Caco-2 (cell line): ENCODE measurements around the gene DALRD3. TPM values are rescaled to one million over a fixed set of nuclear protein-coding genes. Genes with fewer than 3 reads are reported as not detected.

ENCODE experiments used
- BruUV-seq: library from RNA; stranded (reverse); fragments of 400-500 nt; replicated peaks from 2 replicates; lab custom pipeline; 2021; lab: Mats Ljungman, UMichigan
- CTCF ChIA-PET: fragments of 300-600 bp; sonication (Branson Sonifier 250); formaldehyde crosslinking; loops from one replicate; lab custom pipeline; 2022; ENCODE audit warnings: antibody characterized with exemption; lab: Charles Lee
- POLR2A ChIA-PET: fragments of 300-600 bp; sonication (Branson Sonifier 250); formaldehyde crosslinking; loops from one replicate; lab custom pipeline; 2022; ENCODE audit warnings: antibody characterized with exemption; lab: Charles Lee
- DNase-seq, 2 experiments: peaks; one replicate each; pipeline versions ENCODE4 v3.0.0 to v3.0.0-alpha.2; 2020 to 2022
- H3K27me3 ChIP-seq: replicated peaks from 2 replicates; pipeline ENCODE4 v1.6.0; 2011; ENCODE audit warnings: low read length; ENCODE audit not compliant: control insufficient read depth, insufficient read depth
- H3K36me3 ChIP-seq: 2 replicates; pipeline ENCODE4 v1.5.1; 2011; ENCODE audit warnings: low read length; ENCODE audit not compliant: control insufficient read depth, insufficient read depth
- H3K4me1 ChIP-seq: fragments of 250-450 bp; sonication (Bioruptor Pico); 2 replicates; pipeline ENCODE4 v1.5.1; 2020; ENCODE audit warnings: mild to moderate bottlenecking
- H3K4me3 ChIP-seq: 2 replicates; pipeline ENCODE4 v1.5.1; 2011; ENCODE audit warnings: low read depth, mild to moderate bottlenecking, control low read depth, low read length
- H3K9me3 ChIP-seq: fragments of 250-450 bp; sonication (Bioruptor Pico); 2 replicates; pipeline ENCODE4 v1.5.1; 2020; ENCODE audit warnings: mild to moderate bottlenecking, moderate library complexity
- H3K27ac Mint-ChIP-seq: one replicate; pipeline ENCODE4 v1.8.0; 2022; ENCODE audit warnings: mixed read lengths; ENCODE audit not compliant: unreplicated experiment
- H3K27me3 Mint-ChIP-seq: one replicate; pipeline ENCODE4 v1.8.0; 2022; ENCODE audit warnings: mixed read lengths; ENCODE audit not compliant: insufficient read depth, unreplicated experiment
- H3K36me3 Mint-ChIP-seq: one replicate; pipeline ENCODE4 v1.8.0; 2022; ENCODE audit warnings: mild to moderate bottlenecking, mixed read lengths; ENCODE audit not compliant: insufficient read depth, unreplicated experiment
- H3K4me1 Mint-ChIP-seq: one replicate; pipeline ENCODE4 v1.8.0; 2022; ENCODE audit warnings: low read depth, mixed read lengths; ENCODE audit not compliant: unreplicated experiment
- H3K4me3 Mint-ChIP-seq: one replicate; pipeline ENCODE4 v1.8.0; 2022; ENCODE audit warnings: mild to moderate bottlenecking, moderate library complexity, mixed read lengths; ENCODE audit not compliant: unreplicated experiment
- H3K9me3 Mint-ChIP-seq: one replicate; pipeline ENCODE4 v1.8.0; 2022; ENCODE audit warnings: mixed read lengths; ENCODE audit not compliant: unreplicated experiment
- intact Hi-C: fragments of 100-400 bp; cut with micrococcal nuclease; formaldehyde crosslinking; loops from one replicate; pipeline ENCODE4 v1.10.0; 2022; ENCODE audit not compliant: unreplicated experiment
- total RNA-seq: library from RNA; stranded (reverse); gene quantifications from 2 replicates; pipeline ENCODE4 v1.2.3, GENCODE V29; 2022
- TF ChIP-seq, protein P1 (sequence below), 2 experiments: fragments of 200-600 bp in 1 of 2; IDR thresholded peaks; 1 replicate in 1 of 2; 2 replicates in 1 of 2; pipeline versions ENCODE4 v1.5.1 to v1.8.0; 2011 to 2022; ENCODE audit warnings: antibody characterized with exemption in 1 of 2, control low read depth in 1 of 2, inconsistent platforms in 1 of 2, low read depth in 1 of 2, low read length in 1 of 2, mild to moderate bottlenecking in 1 of 2, moderate library complexity in 1 of 2; ENCODE audit not compliant: insufficient read depth in 1 of 2, severe bottlenecking in 1 of 2, unreplicated experiment in 1 of 2

Gene DALRD3
- total RNA-seq, 1 experiment from 2014 or later: 21.4 TPM

DNA sequence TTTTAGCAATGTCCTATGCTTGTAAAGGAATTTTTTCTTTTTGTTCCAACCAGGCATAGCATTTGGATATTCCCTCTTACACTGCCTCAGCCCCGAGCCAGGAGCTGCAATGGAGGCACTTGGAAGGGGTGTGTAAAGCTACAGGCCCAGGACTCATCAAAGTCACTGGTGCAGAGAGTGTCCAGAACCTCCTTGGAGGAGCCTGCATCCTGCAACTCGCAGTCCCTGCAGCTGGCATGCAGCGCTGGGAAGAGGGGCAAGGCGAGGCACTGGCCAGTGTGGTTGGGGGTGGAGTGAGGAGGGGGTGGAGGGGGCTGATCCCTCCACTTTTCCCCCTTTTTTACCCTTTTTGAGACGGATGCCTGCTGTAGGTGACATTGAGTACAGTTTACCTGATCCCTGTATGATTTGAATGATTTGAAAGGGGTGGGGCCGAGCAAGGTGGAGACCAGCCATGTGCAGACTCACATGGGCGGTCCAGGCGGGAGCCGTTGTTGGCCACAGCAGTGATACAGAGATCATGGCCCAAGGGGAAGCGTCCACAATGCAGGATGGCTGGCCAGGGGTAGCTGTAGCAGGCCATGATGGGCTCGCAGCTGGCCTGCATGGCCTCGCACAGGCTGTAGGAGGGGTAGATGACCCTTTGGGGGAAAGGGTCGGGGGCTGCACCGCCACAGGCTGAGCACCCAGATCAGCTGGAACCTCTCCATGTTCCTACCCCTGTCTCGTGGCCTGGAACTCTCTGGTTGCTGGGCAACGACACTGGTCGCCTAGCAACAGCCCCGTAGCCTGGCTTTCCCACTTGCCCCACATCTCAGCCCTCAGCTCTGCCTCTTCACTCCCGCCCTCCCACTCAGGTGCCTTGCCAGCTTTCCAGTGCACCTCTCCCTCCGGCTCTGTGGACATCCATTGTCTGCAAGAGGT lies 20.4 kb downstream of the DALRD3 start:
- H3K4me3 Mint-ChIP-seq: no peak overlapping the region
- no peaks in the 10 kb centered on the region for H3K4me1 Mint-ChIP-seq
- H3K4me1 ChIP-seq: no peaks in the 10 kb centered on the region
- BruUV-seq: no TSS peak
- H3K36me3 Mint-ChIP-seq: peaks cover 29% of the 10 kb centered on the region
- no peak for DNase-seq
- no peaks in the 10 kb centered on the region for H3K9me3 Mint-ChIP-seq
- H3K27me3 Mint-ChIP-seq: no peaks in the 10 kb centered on the region
- no peaks in the 10 kb centered on the region for H3K27me3 ChIP-seq
- H3K27ac Mint-ChIP-seq: no peak overlapping the region
- ChIA-PET POLR2A (no interaction called here), CTCF (interaction anchor here (2.5 kb wide), 1 partner anchor 10 kb away, joined by 8 read pairs; no protein-coding TSS in a partner anchor)
- no peaks in the 10 kb centered on the region for H3K9me3 ChIP-seq
- TF ChIP-seq, protein P1, sequence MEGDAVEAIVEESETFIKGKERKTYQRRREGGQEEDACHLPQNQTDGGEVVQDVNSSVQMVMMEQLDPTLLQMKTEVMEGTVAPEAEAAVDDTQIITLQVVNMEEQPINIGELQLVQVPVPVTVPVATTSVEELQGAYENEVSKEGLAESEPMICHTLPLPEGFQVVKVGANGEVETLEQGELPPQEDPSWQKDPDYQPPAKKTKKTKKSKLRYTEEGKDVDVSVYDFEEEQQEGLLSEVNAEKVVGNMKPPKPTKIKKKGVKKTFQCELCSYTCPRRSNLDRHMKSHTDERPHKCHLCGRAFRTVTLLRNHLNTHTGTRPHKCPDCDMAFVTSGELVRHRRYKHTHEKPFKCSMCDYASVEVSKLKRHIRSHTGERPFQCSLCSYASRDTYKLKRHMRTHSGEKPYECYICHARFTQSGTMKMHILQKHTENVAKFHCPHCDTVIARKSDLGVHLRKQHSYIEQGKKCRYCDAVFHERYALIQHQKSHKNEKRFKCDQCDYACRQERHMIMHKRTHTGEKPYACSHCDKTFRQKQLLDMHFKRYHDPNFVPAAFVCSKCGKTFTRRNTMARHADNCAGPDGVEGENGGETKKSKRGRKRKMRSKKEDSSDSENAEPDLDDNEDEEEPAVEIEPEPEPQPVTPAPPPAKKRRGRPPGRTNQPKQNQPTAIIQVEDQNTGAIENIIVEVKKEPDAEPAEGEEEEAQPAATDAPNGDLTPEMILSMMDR (IDR thresholded peaks at IDR 0.05; ENCODE audit: insufficient read depth in 1 of 2, low read depth in 1 of 2, low read length in 1 of 2, severe bottlenecking in 1 of 2, unreplicated experiment in 1 of 2): no peak
- intact Hi-C loops: no loop called here
- peaks cover 2% of the 10 kb centered on the region; the same call in 1 of the 2 replicates for H3K36me3 ChIP-seq
- no peak overlapping the region for H3K4me3 ChIP-seq

DNA sequence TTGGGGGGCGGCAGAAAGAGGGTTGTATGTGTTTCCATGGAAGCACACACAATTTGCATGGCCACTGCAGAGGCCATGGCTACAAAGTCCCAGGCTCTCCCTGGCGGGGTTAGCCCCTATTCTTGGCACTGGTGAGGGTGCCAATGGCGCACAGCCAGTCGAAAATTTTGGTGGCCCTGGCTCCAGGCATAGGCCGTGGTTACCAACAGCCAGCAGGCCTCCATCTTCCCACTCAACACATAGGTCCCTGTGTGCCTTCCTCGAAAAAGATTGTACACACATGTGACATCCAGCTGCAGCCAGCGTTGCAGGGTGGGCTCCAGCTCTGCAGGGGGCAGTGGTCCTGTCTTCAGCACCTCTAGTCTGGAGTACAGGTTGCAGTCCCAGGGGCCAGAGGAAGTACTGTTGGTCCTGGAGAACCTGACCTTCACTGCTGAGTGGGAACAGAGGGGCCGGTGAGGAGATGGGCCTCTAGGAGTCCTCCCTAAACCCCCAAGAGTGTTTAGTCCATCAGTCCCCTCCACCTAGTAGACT lies 21.2 kb downstream of the DALRD3 start:
- H3K4me3 Mint-ChIP-seq: no peak overlapping the region
- H3K9me3 Mint-ChIP-seq: no peaks in the 10 kb centered on the region
- intact Hi-C loops: no loop called here
- H3K9me3 ChIP-seq: no peaks in the 10 kb centered on the region
- peaks cover 27% of the 10 kb centered on the region for H3K36me3 Mint-ChIP-seq
- DNase-seq: no peak
- H3K27me3 ChIP-seq: no peaks in the 10 kb centered on the region
- H3K4me1 ChIP-seq: no peaks in the 10 kb centered on the region
- no peak overlapping the region for H3K4me3 ChIP-seq
- TF ChIP-seq, protein P1 (IDR thresholded peaks at IDR 0.05; ENCODE audit: insufficient read depth in 1 of 2, low read depth in 1 of 2, low read length in 1 of 2, severe bottlenecking in 1 of 2, unreplicated experiment in 1 of 2): no peak
- ChIA-PET POLR2A (interaction anchor here (0.9 kb wide), 1 partner anchor 10 kb away, joined by 3 read pairs; no protein-coding TSS in a partner anchor), CTCF (interaction anchor here (2.5 kb wide), 1 partner anchor 9 kb away, joined by 8 read pairs; no protein-coding TSS in a partner anchor)
- H3K4me1 Mint-ChIP-seq: no peaks in the 10 kb centered on the region
- no peak overlapping the region for H3K27ac Mint-ChIP-seq
- H3K36me3 ChIP-seq: peaks cover 2% of the 10 kb centered on the region; the same call in 1 of the 2 replicates
- H3K27me3 Mint-ChIP-seq: no peaks in the 10 kb centered on the region
- BruUV-seq: no TSS peak

DNA sequence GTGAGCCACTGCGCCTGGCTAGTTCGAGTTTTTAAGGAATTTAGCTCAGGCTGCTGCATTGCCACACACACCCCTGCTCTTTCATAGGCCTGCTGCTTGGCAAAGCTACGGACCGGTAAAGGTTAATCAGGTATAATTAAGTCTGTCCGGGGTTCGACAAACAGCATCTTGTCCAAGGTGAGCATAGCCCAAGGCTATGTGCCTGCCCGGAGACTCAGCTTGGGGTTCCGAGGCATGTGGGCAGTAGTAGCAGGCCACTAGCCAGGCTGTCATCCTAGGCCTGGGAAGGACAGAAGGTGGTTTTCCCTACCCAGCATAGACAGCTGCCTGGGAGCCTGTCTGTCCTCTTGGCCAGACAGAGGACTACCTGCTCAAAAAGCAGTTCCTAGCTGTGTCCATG lies 21.7 kb downstream of the DALRD3 start:
- Histone ChIP-seq H3K27me3 (no peaks in the 10 kb centered on the region), H3K4me1 (0 out of 2 replicates have a peak, but pooled peaks cover under 1% of the 10 kb centered on the region), H3K9me3 (no peaks in the 10 kb centered on the region), H3K4me3 (no peak overlapping the region), H3K36me3 (peaks cover 2% of the 10 kb centered on the region; the same call in 1 of the 2 replicates)
- H3K9me3 Mint-ChIP-seq: no peaks in the 10 kb centered on the region
- CTCF ChIA-PET: interaction anchor here (2.5 kb wide), 1 partner anchor 9 kb away, joined by 8 read pairs; no protein-coding TSS in a partner anchor
- intact Hi-C loops: no loop called here
- H3K27me3 Mint-ChIP-seq: no peaks in the 10 kb centered on the region
- no peak for DNase-seq
- POLR2A ChIA-PET: interaction anchor here (0.9 kb wide), 1 partner anchor 11 kb away, joined by 3 read pairs; no protein-coding TSS in a partner anchor
- H3K27ac Mint-ChIP-seq: no peak overlapping the region
- BruUV-seq: no TSS peak
- H3K4me1 Mint-ChIP-seq: no peaks in the 10 kb centered on the region
- TF ChIP-seq, protein P1 (IDR thresholded peaks at IDR 0.05; ENCODE audit: insufficient read depth in 1 of 2, low read depth in 1 of 2, low read length in 1 of 2, severe bottlenecking in 1 of 2, unreplicated experiment in 1 of 2): no peak
- H3K4me3 Mint-ChIP-seq: no peak overlapping the region
- peaks cover 23% of the 10 kb centered on the region for H3K36me3 Mint-ChIP-seq
